K562 (cell line): ENCODE data around the gene HAP1. TPM values are rescaled to one million over a fixed set of nuclear protein-coding genes. Genes with fewer than 3 reads are reported as not detected.

ENCODE experiments used
- BCOR ChIP-seq: fragments of 450-650 bp; IDR thresholded peaks from 2 replicates; pipeline ENCODE4 v1.6.1; 2016
- DDX20 ChIP-seq: fragments of 450-650 bp; IDR thresholded peaks from 2 replicates; pipeline ENCODE4 v1.6.1; 2016; ENCODE audit warnings: missing genetic modification characterization, low read depth, mild to moderate bottlenecking, missing compliant biosample characterization, moderate library complexity
- FOXJ2 ChIP-seq: fragments of 200-800 bp; sonication (Bioruptor generic); IDR thresholded peaks from 2 replicates; pipeline ENCODE4 v1.6.1; 2016; ENCODE audit warnings: missing genetic modification characterization, missing compliant biosample characterization
- FOXK1 ChIP-seq: sonication (generic); formaldehyde crosslinking; IDR thresholded peaks from 2 replicates; pipeline ENCODE4 v1.8.0; 2022; ENCODE audit warnings: missing genetic modification reagents, mild to moderate bottlenecking, borderline replicate concordance
- GTF2A2 ChIP-seq: IDR thresholded peaks from 2 replicates; pipeline ENCODE4 v1.6.1; 2016; ENCODE audit warnings: mild to moderate bottlenecking, missing genetic modification characterization, missing compliant biosample characterization
- HDAC2 ChIP-seq: fragments of 450-650 bp; IDR thresholded peaks from 2 replicates; pipeline ENCODE4 v1.6.1; 2016; ENCODE audit warnings: mild to moderate bottlenecking
- HOXB6 ChIP-seq: fragments of 250-450 bp; sonication (Bioruptor Pico); IDR thresholded peaks from 2 replicates; pipeline ENCODE4 v1.5.1; 2022; ENCODE audit warnings: mild to moderate bottlenecking, borderline replicate concordance
- POLR2B ChIP-seq: fragments of 450-650 bp; IDR thresholded peaks from 2 replicates; pipeline ENCODE4 v1.6.1; 2018; ENCODE audit warnings: low read depth; ENCODE audit not compliant: partially characterized antibody
- RBM17 ChIP-seq: fragments of 200-400 bp; formaldehyde crosslinking; IDR thresholded peaks from 2 replicates; pipeline ENCODE4 v1.6.1; 2017; ENCODE audit warnings: low read depth, mild to moderate bottlenecking, low read length, borderline replicate concordance
- RFX5 ChIP-seq: IDR thresholded peaks from 2 replicates; pipeline ENCODE4 v1.6.1; 2011; ENCODE audit warnings: low read depth, mild to moderate bottlenecking, improper control_type of control experiment, low read length
- TRIM28 ChIP-seq: fragments of 450-650 bp; IDR thresholded peaks from 2 replicates; pipeline ENCODE4 v1.6.1; 2017
- ZKSCAN8 ChIP-seq: fragments of 200-800 bp; sonication (Bioruptor generic); IDR thresholded peaks from 2 replicates; pipeline ENCODE4 v1.6.1; 2016; ENCODE audit warnings: missing genetic modification characterization, missing compliant biosample characterization
- ZNF57 ChIP-seq: fragments of 450-650 bp; formaldehyde crosslinking; IDR thresholded peaks from 2 replicates; pipeline ENCODE4 v1.4.0; 2020; ENCODE audit warnings: mild to moderate bottlenecking, moderate library complexity
- polyA plus RNA-seq, 8 experiments: library from polyadenylated mRNA; depleted of rRNA in 4 of 8; stranded (reverse) in 5 of 8; unstranded in 3 of 8; fragments of >200 nt; fragmentation: Nextera tagmentation in 2 of 8; fragmentation: Illumina TruSeq in 1 of 8; extraction: Ambion mirVana in 2 of 8; extraction: Trizol in 1 of 8; gene quantifications; 2 replicates each; pipeline versions ENCODE4 v1.2.1 to v1.2.3, GENCODE V29; 2011 to 2014; ENCODE audit warnings: inconsistent platforms in 1 of 8, missing spikeins in 1 of 8
- total RNA-seq, 7 experiments: library from RNA; depleted of rRNA in 6 of 7; stranded (reverse); fragments of >200 nt in 6 of 7; fragmentation: Illumina TruSeq in 2 of 7; extraction: Trizol in 2 of 7; gene quantifications; 2 replicates each; pipeline versions ENCODE4 v1.2.1 to v1.2.3, GENCODE V29; 2011 to 2021; ENCODE audit warnings: low replicate concordance in 1 of 7
- TF ChIP-seq, protein P1 (sequence below), 3 experiments: IDR thresholded peaks in 2 of 3; conservative IDR thresholded peaks in 1 of 3; 2 replicates each; pipeline ENCODE4 v1.5.1; 2011 to 2012; ENCODE audit warnings: low read length in 3 of 3, mild to moderate bottlenecking in 3 of 3, control low read depth in 2 of 3, improper control_type of control experiment in 1 of 3, inconsistent platforms in 1 of 3, low read depth in 1 of 3, mixed read lengths in 1 of 3, moderate library complexity in 1 of 3; ENCODE audit not compliant: insufficient read depth in 2 of 3
- TF ChIP-seq, protein P2 (sequence below): fragments of 450-650 bp; IDR thresholded peaks from 2 replicates; pipeline ENCODE4 v1.6.1; 2014; ENCODE audit warnings: low read depth, mild to moderate bottlenecking, moderate library complexity, borderline replicate concordance
- TF ChIP-seq, protein P3 (sequence below): fragments of 250-450 bp; sonication (Bioruptor Pico); IDR thresholded peaks from 2 replicates; pipeline ENCODE4 v1.6.1; 2021; ENCODE audit warnings: mild to moderate bottlenecking
- TF ChIP-seq, protein P4 (sequence below), 3 experiments: fragments of 200-800 bp in 1 of 3; sonication (Bioruptor generic) in 1 of 3; sonication (generic) in 1 of 3; formaldehyde crosslinking in 1 of 3; IDR thresholded peaks; 2 replicates each; pipeline versions ENCODE4 v1.6.1 to v1.8.0; 2016 to 2022; ENCODE audit warnings: mild to moderate bottlenecking in 2 of 3, missing compliant biosample characterization in 2 of 3, missing genetic modification characterization in 2 of 3, missing genetic modification reagents in 1 of 3
- TF ChIP-seq, protein P5 (sequence below): fragments of 250-450 bp; sonication (Bioruptor Pico); IDR thresholded peaks from 2 replicates; pipeline ENCODE4 v1.4.0; 2020
- TF ChIP-seq, protein P6 (sequence below): fragments of 450-650 bp; formaldehyde crosslinking; IDR thresholded peaks from 2 replicates; pipeline ENCODE4 v1.4.0; 2020; ENCODE audit warnings: mild to moderate bottlenecking, mixed read lengths

Gene HAP1
- total and polyA plus RNA-seq, 9 of the 15 experiments (the other 6 are each of a cell fraction or from before 2014, with no cell fraction given): under 0.01 to 0.09 (median 0.04) TPM; not detected in 6

DNA sequence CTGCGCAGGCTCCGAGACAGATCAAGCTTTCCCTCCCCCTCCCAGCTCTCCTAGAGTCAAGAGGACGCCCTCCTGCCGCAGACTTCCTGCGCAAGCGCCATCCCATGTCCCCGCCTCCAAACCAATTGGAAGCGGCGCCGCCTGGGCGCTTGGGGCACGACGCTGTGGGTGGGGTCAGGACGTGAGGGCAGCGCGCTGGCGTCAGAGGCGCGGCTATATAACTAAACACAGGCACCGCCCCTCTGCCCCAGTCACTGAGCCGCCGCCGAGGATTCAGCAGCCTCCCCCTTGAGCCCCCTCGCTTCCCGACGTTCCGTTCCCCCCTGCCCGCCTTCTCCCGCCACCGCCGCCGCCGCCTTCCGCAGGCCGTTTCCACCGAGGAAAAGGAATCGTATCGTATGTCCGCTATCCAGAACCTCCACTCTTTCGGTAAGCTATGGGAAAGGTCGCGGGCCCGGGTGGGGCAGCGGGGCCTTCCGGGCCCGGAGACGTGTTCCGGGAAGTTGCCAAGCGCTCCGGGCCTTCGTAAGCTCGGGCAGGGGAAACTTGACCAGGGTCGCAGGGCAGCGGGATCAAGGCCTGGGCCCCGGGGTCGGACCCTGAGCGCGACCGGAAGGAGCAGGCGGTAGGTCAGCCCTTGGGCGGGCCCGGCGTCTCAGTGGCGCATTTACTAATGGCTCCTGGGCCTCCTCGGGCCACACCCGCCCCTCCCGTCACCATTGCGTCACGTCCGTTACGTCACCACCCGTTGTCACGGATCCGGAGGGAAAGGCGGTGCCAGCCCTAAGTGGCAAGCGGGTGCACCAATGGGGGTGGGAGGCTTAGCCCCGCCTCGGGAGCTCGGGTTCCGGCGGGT is 45.6 kb downstream of the HAP1 start, which contains the start of gene EIF1 (continued):
- TF ChIP-seq FOXK1 (CRISPR knock-in tag) (no peak), BCOR (peak; percentile 68), POLR2B (peak; percentile 100), TRIM28 (0 out of 2 replicates have a peak, but pooled peaks have one; percentile 21), HOXB6 (no peak), RFX5 (0 out of 2 replicates have a peak, but pooled peaks have one; percentile 46), DDX20 (tag) (no peak), FOXJ2 (tag) (0 out of 2 replicates have a peak, but pooled peaks have one; percentile 45), GTF2A2 (tag) (peak; percentile 91), RBM17 (no peak), HDAC2 (no peak), ZKSCAN8 (no peak), ZNF57 (CRISPR knock-in tag) (no peak)
- TF ChIP-seq, protein P1, sequence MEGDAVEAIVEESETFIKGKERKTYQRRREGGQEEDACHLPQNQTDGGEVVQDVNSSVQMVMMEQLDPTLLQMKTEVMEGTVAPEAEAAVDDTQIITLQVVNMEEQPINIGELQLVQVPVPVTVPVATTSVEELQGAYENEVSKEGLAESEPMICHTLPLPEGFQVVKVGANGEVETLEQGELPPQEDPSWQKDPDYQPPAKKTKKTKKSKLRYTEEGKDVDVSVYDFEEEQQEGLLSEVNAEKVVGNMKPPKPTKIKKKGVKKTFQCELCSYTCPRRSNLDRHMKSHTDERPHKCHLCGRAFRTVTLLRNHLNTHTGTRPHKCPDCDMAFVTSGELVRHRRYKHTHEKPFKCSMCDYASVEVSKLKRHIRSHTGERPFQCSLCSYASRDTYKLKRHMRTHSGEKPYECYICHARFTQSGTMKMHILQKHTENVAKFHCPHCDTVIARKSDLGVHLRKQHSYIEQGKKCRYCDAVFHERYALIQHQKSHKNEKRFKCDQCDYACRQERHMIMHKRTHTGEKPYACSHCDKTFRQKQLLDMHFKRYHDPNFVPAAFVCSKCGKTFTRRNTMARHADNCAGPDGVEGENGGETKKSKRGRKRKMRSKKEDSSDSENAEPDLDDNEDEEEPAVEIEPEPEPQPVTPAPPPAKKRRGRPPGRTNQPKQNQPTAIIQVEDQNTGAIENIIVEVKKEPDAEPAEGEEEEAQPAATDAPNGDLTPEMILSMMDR (IDR thresholded peaks at IDR 0.05 in 2 of 3, conservative IDR thresholded peaks at IDR 0.05 in 1 of 3; ENCODE audit: insufficient read depth in 2 of 3, low read depth in 1 of 3, low read length in 3 of 3): no peak
- TF ChIP-seq, protein P2, sequence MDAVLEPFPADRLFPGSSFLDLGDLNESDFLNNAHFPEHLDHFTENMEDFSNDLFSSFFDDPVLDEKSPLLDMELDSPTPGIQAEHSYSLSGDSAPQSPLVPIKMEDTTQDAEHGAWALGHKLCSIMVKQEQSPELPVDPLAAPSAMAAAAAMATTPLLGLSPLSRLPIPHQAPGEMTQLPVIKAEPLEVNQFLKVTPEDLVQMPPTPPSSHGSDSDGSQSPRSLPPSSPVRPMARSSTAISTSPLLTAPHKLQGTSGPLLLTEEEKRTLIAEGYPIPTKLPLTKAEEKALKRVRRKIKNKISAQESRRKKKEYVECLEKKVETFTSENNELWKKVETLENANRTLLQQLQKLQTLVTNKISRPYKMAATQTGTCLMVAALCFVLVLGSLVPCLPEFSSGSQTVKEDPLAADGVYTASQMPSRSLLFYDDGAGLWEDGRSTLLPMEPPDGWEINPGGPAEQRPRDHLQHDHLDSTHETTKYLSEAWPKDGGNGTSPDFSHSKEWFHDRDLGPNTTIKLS: peak; percentile 50; the same call in 1 of the 2 replicates
- TF ChIP-seq, protein P3, sequence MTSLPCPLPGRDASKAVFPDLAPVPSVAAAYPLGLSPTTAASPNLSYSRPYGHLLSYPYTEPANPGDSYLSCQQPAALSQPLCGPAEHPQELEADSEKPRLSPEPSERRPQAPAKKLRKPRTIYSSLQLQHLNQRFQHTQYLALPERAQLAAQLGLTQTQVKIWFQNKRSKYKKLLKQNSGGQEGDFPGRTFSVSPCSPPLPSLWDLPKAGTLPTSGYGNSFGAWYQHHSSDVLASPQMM: no peak
- TF ChIP-seq, protein P4, sequence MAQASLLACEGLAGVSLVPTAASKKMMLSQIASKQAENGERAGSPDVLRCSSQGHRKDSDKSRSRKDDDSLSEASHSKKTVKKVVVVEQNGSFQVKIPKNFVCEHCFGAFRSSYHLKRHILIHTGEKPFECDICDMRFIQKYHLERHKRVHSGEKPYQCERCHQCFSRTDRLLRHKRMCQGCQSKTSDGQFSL (CRISPR knock-in tag; IDR thresholded peaks at IDR 0.05): peak; percentile 62
- TF ChIP-seq, protein P4 (tag; IDR thresholded peaks at IDR 0.05): no peak
- TF ChIP-seq, protein P5, sequence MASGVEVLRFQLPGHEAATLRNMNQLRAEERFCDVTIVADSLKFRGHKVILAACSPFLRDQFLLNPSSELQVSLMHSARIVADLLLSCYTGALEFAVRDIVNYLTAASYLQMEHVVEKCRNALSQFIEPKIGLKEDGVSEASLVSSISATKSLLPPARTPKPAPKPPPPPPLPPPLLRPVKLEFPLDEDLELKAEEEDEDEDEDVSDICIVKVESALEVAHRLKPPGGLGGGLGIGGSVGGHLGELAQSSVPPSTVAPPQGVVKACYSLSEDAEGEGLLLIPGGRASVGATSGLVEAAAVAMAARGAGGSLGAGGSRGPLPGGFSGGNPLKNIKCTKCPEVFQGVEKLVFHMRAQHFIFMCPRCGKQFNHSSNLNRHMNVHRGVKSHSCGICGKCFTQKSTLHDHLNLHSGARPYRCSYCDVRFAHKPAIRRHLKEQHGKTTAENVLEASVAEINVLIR: peak; percentile 95
- TF ChIP-seq, protein P6, sequence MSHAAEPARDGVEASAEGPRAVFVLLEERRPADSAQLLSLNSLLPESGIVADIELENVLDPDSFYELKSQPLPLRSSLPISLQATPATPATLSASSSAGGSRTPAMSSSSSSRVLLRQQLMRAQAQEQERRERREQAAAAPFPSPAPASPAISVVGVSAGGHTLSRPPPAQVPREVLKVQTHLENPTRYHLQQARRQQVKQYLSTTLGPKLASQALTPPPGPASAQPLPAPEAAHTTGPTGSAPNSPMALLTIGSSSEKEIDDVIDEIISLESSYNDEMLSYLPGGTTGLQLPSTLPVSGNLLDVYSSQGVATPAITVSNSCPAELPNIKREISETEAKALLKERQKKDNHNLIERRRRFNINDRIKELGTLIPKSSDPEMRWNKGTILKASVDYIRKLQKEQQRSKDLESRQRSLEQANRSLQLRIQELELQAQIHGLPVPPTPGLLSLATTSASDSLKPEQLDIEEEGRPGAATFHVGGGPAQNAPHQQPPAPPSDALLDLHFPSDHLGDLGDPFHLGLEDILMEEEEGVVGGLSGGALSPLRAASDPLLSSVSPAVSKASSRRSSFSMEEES (CRISPR knock-in tag): no peak; the same call in 1 of the 2 replicates
